GM12878 (cell line): ENCODE results near the gene IRF9. TPM values are rescaled to one million over a fixed set of nuclear protein-coding genes. Genes with fewer than 3 reads are reported as not detected.

ENCODE experiments used
- BACH1 ChIP-seq: fragments of 450-650 bp; IDR thresholded peaks from 2 replicates; pipeline ENCODE4 v1.6.1; 2017; ENCODE audit warnings: mild to moderate bottlenecking, borderline replicate concordance
- CBX5 ChIP-seq: sonication (generic); IDR thresholded peaks from 2 replicates; pipeline ENCODE4 v1.6.1; 2016; ENCODE audit warnings: low read depth, moderate library complexity, mild to moderate bottlenecking, inconsistent platforms
- CREM ChIP-seq: IDR thresholded peaks from 2 replicates; pipeline ENCODE4 v1.6.1; 2014; ENCODE audit warnings: antibody characterized with exemption, low read depth
- EGR1 ChIP-seq, 2 experiments: IDR thresholded peaks; 1 replicate in 1 of 2; 2 replicates in 1 of 2; pipeline ENCODE4 v1.6.1; 2011 to 2012; ENCODE audit warnings: low read depth in 2 of 2, low read length in 2 of 2, borderline replicate concordance in 1 of 2, mild to moderate bottlenecking in 1 of 2, moderate library complexity in 1 of 2
- IKZF1 ChIP-seq: fragments of 450-650 bp; conservative IDR thresholded peaks from 2 replicates; pipeline ENCODE4 v1.6.1; 2017; ENCODE audit warnings: antibody characterized with exemption, mild to moderate bottlenecking
- IRF5 ChIP-seq: fragments of 450-650 bp; IDR thresholded peaks from 2 replicates; pipeline ENCODE4 v1.6.1; 2017; ENCODE audit warnings: borderline replicate concordance
- RBBP5 ChIP-seq: fragments of 200-600 bp; sonication (generic); conservative IDR thresholded peaks from 2 replicates; pipeline ENCODE4 v1.6.1; 2016
- SPI1 ChIP-seq: IDR thresholded peaks from 2 replicates; pipeline ENCODE4 v1.6.1; 2011; ENCODE audit warnings: low read depth, mild to moderate bottlenecking, low read length, moderate library complexity, borderline replicate concordance; ENCODE audit not compliant: insufficient read depth
- SREBF1 ChIP-seq: IDR thresholded peaks from 2 replicates; pipeline ENCODE4 v1.6.1; 2012; ENCODE audit warnings: mild to moderate bottlenecking, low read length
- ZBED1 ChIP-seq: IDR thresholded peaks from 2 replicates; pipeline ENCODE4 v1.6.1; 2016; ENCODE audit warnings: borderline replicate concordance
- ZBTB11 ChIP-seq: fragments of 450-650 bp; formaldehyde crosslinking; IDR thresholded peaks from 2 replicates; pipeline ENCODE4 v1.5.0; 2022; ENCODE audit warnings: mild to moderate bottlenecking, missing genetic modification characterization
- polyA plus RNA-seq, 11 experiments: library from polyadenylated mRNA; depleted of rRNA in 4 of 11; unstranded in 6 of 11; stranded (reverse) in 5 of 11; fragments of >200 nt; fragmentation: Nextera tagmentation in 4 of 11; fragmentation: Illumina TruSeq in 1 of 11; extraction: Ambion mirVana in 4 of 11; extraction: Trizol in 1 of 11; gene quantifications; 1 replicate in 1 of 11; 2 replicates in 10 of 11; pipeline versions ENCODE4 v1.2.1 to v1.2.3, GENCODE V29; 2011 to 2016; ENCODE audit warnings: inconsistent platforms in 2 of 11, missing spikeins in 2 of 11, low read depth in 1 of 11
- total RNA-seq, 4 experiments: library from RNA; depleted of rRNA in 3 of 4; stranded (reverse); fragments of >200 nt in 3 of 4; fragmentation: Illumina TruSeq in 1 of 4; extraction: Trizol in 1 of 4; gene quantifications; 2 replicates each; pipeline versions ENCODE4 v1.2.1 to v1.2.3, GENCODE V29; 2013 to 2021

Gene IRF9
- total and polyA plus RNA-seq, 10 of the 15 experiments (the other 5 are each of a cell fraction or from before 2014, with no cell fraction given) = 47.6 to 234 (median 148) TPM

- no peak for TF ChIP-seq RBBP5
- TF ChIP-seq ZBTB11 (CRISPR knock-in tag) = no peak
- no peak for TF ChIP-seq EGR1 (IDR thresholded peaks at IDR 0.05; ENCODE audit: borderline replicate concordance in 1 of 2, low read depth in 2 of 2, low read length in 2 of 2)
- no peak for TF ChIP-seq SREBF1
- no peak for TF ChIP-seq SPI1
- no peak for TF ChIP-seq IKZF1
- TF ChIP-seq CBX5 = no peak
- no peak for TF ChIP-seq BACH1
- TF ChIP-seq ZBED1 = no peak
- no peak for TF ChIP-seq CREM
- TF ChIP-seq IRF5 = no peak
These were observed 21.7 kb upstream of the IRF9 start (continued) for GRCh38 chr14:24139272-24139934.
